GM18511 (cell line): ENCODE data around the gene FYB1.
A peak's percentile ranks its signal among the peaks of the same experiment; 100 is the strongest.

Experiments used
- ATAC-seq: cut with Tn5 transposase; IDR thresholded peaks from one replicate; pipeline ENCODE4 v1.9.1; 2021; ENCODE audit warnings: mild to moderate bottlenecking, moderate library complexity; ENCODE audit not compliant: unreplicated experiment

The FYB1 gene

GRCh38 chr5:39092581-39093351 is 126.6 kb downstream of the FYB1 start:
- no peak for ATAC-seq

- ATAC-seq, result no peak
Observed at GRCh38 chr5:39091940-39092580, 127.3 kb downstream of the FYB1 start.

GRCh38 chr5:39083968-39084367 is 135.4 kb downstream of the FYB1 start:
- no peak for ATAC-seq

DNA sequence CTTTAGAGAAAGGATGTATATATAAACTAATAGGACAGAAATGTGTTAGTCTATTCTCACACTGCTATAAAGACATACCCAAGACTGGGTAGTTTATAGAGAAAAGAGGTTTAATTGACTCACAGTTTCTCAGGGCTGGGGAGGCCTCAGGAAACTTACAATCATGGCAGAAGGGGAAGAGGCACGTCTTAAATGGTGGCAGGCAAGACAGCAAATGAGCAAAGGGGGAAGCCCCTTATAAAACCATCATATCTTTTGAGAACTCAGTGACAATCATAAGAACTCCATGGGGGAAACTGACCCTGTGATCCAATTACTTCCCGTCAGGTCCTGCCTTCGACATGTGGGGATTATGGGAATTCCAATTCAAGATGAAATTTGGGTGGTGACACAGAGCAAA is 136.4 kb downstream of the FYB1 start:
- ATAC-seq, result no peak

DNA sequence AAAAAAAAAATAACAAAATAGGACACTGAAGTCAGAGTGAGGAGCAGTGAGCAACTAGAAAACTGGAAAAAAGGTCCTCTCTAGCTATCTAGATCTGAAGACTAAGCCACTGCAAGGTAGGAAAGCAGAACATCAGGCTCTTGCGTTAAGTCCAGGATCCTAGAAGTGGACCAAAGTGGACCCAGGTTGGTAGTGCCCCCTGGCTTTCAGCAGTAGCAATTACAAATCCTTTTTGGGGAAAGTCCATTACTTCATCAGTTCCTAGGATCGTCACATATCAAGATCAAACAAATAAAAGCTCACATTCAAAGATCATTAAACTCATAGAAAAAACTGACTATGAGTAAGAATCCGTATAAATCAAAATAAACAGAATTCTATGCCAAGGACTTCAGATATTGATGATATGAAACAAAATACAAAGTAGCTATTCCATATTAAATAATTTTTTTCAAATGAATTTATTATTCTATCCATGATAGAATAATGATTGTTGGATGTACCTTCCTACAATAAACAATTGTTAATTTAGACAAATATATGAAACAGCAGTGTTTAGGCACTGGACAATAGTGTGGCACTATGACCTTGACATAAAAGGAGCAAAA is 138.7 kb downstream of the FYB1 start:
- peak; percentile 36 for ATAC-seq

DNA sequence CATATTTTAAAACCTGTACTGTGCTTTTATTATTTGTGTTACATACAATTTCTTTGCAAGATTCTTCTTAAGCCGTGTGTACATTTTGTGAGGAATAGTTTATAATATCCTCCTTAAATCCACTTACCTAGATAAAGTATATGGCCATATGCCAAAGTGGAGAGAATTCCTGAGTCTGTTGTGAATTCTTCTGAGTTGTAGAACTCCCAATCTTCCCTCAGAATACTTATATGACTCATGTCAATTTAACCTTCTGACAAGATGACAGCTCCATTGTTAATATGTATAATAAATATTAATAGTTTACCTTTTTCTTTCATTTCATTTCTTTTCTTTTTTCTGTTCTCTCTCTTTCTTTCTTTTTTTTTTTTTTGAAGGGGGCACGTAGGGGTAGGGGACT is 139.2 kb downstream of the FYB1 start:
- ATAC-seq, result no peak

- no peak for ATAC-seq
Observed at GRCh38 chr5:39079147-39079546, 140.2 kb downstream of the FYB1 start.

GRCh38 chr5:39076757-39077728 is 142.3 kb downstream of the FYB1 start:
- ATAC-seq, result peak; percentile 18

- ATAC-seq, result no peak
Observed at GRCh38 chr5:39076101-39076756, 143.1 kb downstream of the FYB1 start.

GRCh38 chr5:39074017-39074814 is 145.1 kb downstream of the FYB1 start, which contains the start of gene RICTOR:
Gene RICTOR (minus strand): TSS chr5:39074399. CDS start chr5:39074377, 22 bp downstream.
- peak; percentile 76 for ATAC-seq

- peak; percentile 30 for ATAC-seq
Observed at GRCh38 chr5:39073767-39074016, 145.7 kb downstream of the FYB1 start.

DNA sequence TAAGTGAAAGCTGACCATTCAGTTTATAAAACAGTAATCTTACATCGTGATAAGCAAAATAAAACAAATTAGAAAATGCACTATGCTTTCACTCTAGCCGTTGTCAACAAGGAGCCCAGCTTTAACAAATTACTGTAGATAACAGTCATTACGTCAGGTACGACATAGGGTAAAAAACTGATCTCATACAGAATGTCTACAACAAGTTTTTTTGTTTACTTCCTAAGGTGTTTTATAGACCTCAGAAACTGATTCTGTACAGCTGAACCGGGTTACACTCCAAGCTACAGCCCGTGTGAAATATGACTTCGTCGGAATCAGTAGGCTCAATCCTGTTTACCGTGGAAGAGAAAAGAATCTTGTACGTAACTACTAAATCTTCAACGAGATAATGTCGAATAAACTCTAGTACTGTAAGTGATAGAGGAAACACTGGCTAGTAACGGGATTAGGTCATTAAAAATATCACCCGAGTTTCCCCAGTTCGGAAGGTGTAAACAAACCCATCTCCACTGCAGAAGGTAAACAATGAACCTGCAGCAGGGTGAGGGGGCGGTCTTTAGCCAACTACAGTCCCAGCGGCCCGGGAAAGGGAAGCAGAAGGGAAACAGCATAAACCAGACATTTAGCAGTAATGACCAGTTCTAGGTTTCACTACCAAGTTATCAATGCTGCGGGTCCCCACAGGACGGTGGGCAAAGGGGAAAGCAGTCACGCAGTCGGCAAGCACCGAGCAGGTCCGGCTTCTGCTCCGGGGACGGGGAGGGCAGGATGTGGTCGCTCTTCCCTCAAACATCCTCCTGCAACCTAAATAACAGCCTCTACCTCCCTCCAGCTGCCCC is 146.2 kb downstream of the FYB1 start:
- peak; percentile 45 for ATAC-seq

DNA sequence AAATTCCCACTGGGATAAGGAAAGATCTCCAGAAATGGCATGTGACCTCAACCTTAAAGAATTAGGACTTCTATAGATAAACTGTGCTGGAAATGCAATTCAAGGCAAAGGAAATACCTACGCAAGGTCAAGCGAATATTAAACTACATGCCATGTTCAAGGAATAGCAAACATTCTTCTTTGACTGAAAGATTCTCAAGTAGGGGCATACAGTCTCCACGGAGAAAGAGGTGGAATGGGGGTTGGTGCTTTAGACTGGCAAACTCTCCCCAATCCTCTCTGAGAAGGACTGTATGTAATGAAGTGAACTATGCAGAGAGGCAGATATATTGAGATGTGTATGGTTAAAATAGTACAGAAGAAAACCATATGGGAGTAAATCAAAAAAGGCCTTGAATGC is 151.3 kb downstream of the FYB1 start:
- ATAC-seq, result no peak

DNA sequence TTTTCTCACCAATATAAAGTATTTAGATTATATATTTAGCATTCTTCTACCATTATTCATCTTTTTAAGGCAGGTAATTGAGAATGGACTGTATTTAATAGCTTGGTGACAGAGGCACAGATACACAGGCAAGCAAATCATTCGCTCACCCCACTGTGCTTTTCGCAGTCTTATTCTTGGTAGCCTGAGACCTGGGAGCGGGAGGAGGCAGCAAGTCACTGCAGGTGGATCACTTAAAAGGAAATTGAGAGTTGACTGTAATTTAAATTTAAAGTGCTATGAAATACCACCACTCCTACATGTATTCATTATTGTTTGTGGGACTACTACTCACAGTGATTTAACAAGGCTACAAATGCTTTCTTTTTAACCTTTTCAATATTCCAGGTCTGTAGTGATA is 154.9 kb downstream of the FYB1 start:
- ATAC-seq, result no peak

DNA sequence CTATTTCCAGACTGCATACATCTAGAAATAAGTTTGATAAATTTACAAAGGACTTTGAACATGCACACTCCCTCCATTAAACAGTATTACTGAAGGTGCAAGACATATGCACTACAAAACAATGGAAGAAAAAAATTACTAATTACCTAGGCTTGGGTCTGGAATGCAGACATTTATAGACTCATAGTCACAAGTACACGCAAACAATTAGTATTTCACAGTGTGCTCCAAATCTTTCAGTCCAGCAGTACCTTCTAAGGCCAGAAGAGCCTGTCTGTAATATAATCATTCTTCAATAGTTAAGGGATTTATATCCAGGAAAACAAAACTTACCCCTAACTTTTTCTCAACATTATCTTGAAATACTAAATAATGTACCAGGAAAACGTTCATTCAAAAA is 156.3 kb downstream of the FYB1 start:
- ATAC-seq, result no peak

GRCh38 chr5:39062530-39062929 is 156.8 kb downstream of the FYB1 start:
- ATAC-seq, result no peak

GRCh38 chr5:39062104-39062503 is 157.3 kb downstream of the FYB1 start:
- ATAC-seq, result no peak

- no peak for ATAC-seq
Observed at GRCh38 chr5:39059064-39059463, 160.3 kb downstream of the FYB1 start.
